K562 (cell line): ENCODE measurements around the gene ZNF559. TPM values are rescaled to one million over a fixed set of nuclear protein-coding genes. Genes with fewer than 3 reads are reported as not detected.
"Not testable (repeated sequence)": the region's sequence is repeated elsewhere in the genome, so short reads cannot be mapped to it uniquely, and the experiment has no call there.

ENCODE experiments used
- ATAC-seq: fragments of 200-7000 bp; cut with Tn5 transposase; 3 replicates; pipeline ENCODE4 v1.9.1; 2020; ENCODE audit warnings: moderate library complexity
- BruUV-seq: library from RNA; stranded (reverse); fragments of 400-500 nt; replicated peaks from 2 replicates; lab custom pipeline; 2021; lab: Mats Ljungman, UMichigan
- CTCF ChIA-PET: fragments of 300-600 bp; formaldehyde crosslinking; extraction: SDS; loops from one replicate; lab custom pipeline; 2021; ENCODE audit warnings: low intra/inter-chr PET ratio; lab: Yijun Ruan, JAX
- POLR2A ChIA-PET: fragments of 300-600, 350-650 bp; sonication (Branson Sonifier 250); formaldehyde crosslinking; extraction: SDS; loops from one replicate; lab custom pipeline; 2021; ENCODE audit warnings: antibody characterized with exemption, inconsistent platforms; lab: Yijun Ruan, JAX
- DNase-seq, 4 experiments: peaks; one replicate each; pipeline versions ENCODE4 v3.0.0 to v3.0.0-alpha.2; 2011 to 2018; ENCODE audit warnings: low spot score in 3 of 4, mixed read lengths in 3 of 4; ENCODE audit errors: extremely low read depth in 1 of 4
- FAIRE-seq: peaks from 2 replicates; lab custom pipeline; 2011; peaks lifted over from hg19 to GRCh38; lab: Jason Lieb, UNC
- H2AFZ ChIP-seq: 2 replicates; pipeline ENCODE4 v1.6.0; 2011; ENCODE audit warnings: low read depth, low read length, control low read depth, inconsistent platforms
- H3K27ac ChIP-seq: fragments of 200-600 bp; 3 replicates; pipeline ENCODE4 v1.8.0; 2011; ENCODE audit warnings: low read depth, mild to moderate bottlenecking, control low read depth, inconsistent platforms, low read length, moderate library complexity, mixed read lengths; ENCODE audit errors: extremely low read depth
- H3K27me3 ChIP-seq, 2 experiments: fragments of 300-600 bp in 1 of 2; 2 replicates in 1 of 2; 3 replicates in 1 of 2; pipeline versions ENCODE4 v1.6.0 to v1.8.0; 2011; ENCODE audit warnings: inconsistent platforms in 2 of 2, low read length in 2 of 2, mild to moderate bottlenecking in 1 of 2, mixed read lengths in 1 of 2, moderate library complexity in 1 of 2; ENCODE audit not compliant: control insufficient read depth in 2 of 2, insufficient read depth in 2 of 2
- H3K36me3 ChIP-seq: fragments of 300-600 bp; 3 replicates; pipeline ENCODE4 v1.8.0; 2011; ENCODE audit warnings: mild to moderate bottlenecking, low read length, inconsistent platforms; ENCODE audit not compliant: control insufficient read depth, insufficient read depth
- H3K4me1 ChIP-seq, 2 experiments: fragments of 200-600 bp in 1 of 2; replicated peaks in 1 of 2; 2 replicates in 1 of 2; 3 replicates in 1 of 2; pipeline versions ENCODE4 v1.5.1 to v1.8.0; 2011; ENCODE audit warnings: inconsistent platforms in 2 of 2, low read length in 2 of 2, mild to moderate bottlenecking in 1 of 2, mixed read lengths in 1 of 2, moderate library complexity in 1 of 2; ENCODE audit not compliant: control insufficient read depth in 2 of 2, insufficient read depth in 2 of 2
- H3K4me2 ChIP-seq: 2 replicates; pipeline ENCODE4 v1.6.1; 2011; ENCODE audit warnings: low read length, control low read depth, inconsistent platforms, mixed read lengths; ENCODE audit not compliant: insufficient read depth
- H3K4me3 ChIP-seq: fragments of 200-600 bp; sonication (generic), shearing (Covaris generic); 2 replicates; pipeline ENCODE4 v1.5.1; 2016; ENCODE audit warnings: control low read depth, inconsistent platforms
- H3K79me2 ChIP-seq: fragments of 200-600 bp; 3 replicates; pipeline ENCODE4 v1.8.0; 2011; ENCODE audit warnings: low read length, inconsistent platforms; ENCODE audit not compliant: control insufficient read depth, insufficient read depth
- H3K9ac ChIP-seq, 2 experiments: 2 replicates each; pipeline versions ENCODE4 v1.6.0 to v1.6.1; 2011; ENCODE audit warnings: low read depth in 2 of 2, low read length in 2 of 2, control low read depth in 1 of 2, inconsistent platforms in 1 of 2, mild to moderate bottlenecking in 1 of 2, mixed read lengths in 1 of 2; ENCODE audit not compliant: insufficient read depth in 1 of 2
- H3K9me1 ChIP-seq: one replicate; pipeline ENCODE4 v1.6.0; 2011; ENCODE audit warnings: inconsistent platforms, mild to moderate bottlenecking, low read length, moderate library complexity; ENCODE audit not compliant: control insufficient read depth, insufficient read depth
- H3K9me3 ChIP-seq: replicated peaks from 2 replicates; pipeline ENCODE4 v1.5.1; 2011; ENCODE audit warnings: low read depth, low read length, inconsistent platforms; ENCODE audit not compliant: control insufficient read depth, insufficient read depth
- H4K20me1 ChIP-seq: replicated peaks from 2 replicates; pipeline ENCODE4 v1.6.1; 2011; ENCODE audit warnings: low read length, inconsistent platforms, mixed read lengths; ENCODE audit not compliant: control insufficient read depth, insufficient read depth
- CTBP1 ChIP-seq: fragments of 450-650 bp; IDR thresholded peaks from 2 replicates; pipeline ENCODE4 v1.6.1; 2016; ENCODE audit warnings: borderline replicate concordance
- DPF2 ChIP-seq: fragments of 450-650 bp; IDR thresholded peaks from 2 replicates; pipeline ENCODE4 v1.6.1; 2016
- EP300 ChIP-seq: IDR thresholded peaks from 2 replicates; pipeline ENCODE4 v1.6.1; 2012; ENCODE audit warnings: low read length, improper control_type of control experiment
- EWSR1 ChIP-seq: fragments of 450-650 bp; IDR thresholded peaks from 2 replicates; pipeline ENCODE4 v1.6.1; 2018; ENCODE audit warnings: borderline replicate concordance, mild to moderate bottlenecking, low read depth, moderate library complexity; ENCODE audit not compliant: partially characterized antibody
- KDM2B ChIP-seq: fragments of 250-450 bp; sonication (Bioruptor Pico); IDR thresholded peaks from 2 replicates; pipeline ENCODE4 v1.8.0; 2021; ENCODE audit warnings: mild to moderate bottlenecking, moderate library complexity
- RBFOX2 ChIP-seq: fragments of 200-400 bp; formaldehyde crosslinking; IDR thresholded peaks from 2 replicates; pipeline ENCODE4 v1.6.1; 2017; ENCODE audit warnings: low read depth, mild to moderate bottlenecking, low read length, moderate library complexity
- SP1 ChIP-seq: sonication (generic); formaldehyde crosslinking; IDR thresholded peaks from 2 replicates; pipeline ENCODE4 v1.8.1; 2022; ENCODE audit warnings: mild to moderate bottlenecking, missing genetic modification reagents
- TRIM28 ChIP-seq: fragments of 450-650 bp; IDR thresholded peaks from 2 replicates; pipeline ENCODE4 v1.6.1; 2017
- ZNF431 ChIP-seq: sonication (generic); formaldehyde crosslinking; IDR thresholded peaks from 2 replicates; pipeline ENCODE4 v1.8.0; 2022; ENCODE audit warnings: mild to moderate bottlenecking, missing genetic modification reagents
- ZNF561 ChIP-seq: fragments of 450-650 bp; formaldehyde crosslinking; conservative IDR thresholded peaks from 2 replicates; pipeline ENCODE4 v1.4.0; 2020; ENCODE audit warnings: mild to moderate bottlenecking, moderate library complexity
- ZNF717 ChIP-seq: fragments of 250-450 bp; sonication (Bioruptor Pico); IDR thresholded peaks from 2 replicates; pipeline ENCODE4 v1.5.0; 2021
- ZNF764 ChIP-seq: fragments of 250-450 bp; sonication (Bioruptor Pico); IDR thresholded peaks from 2 replicates; pipeline ENCODE4 v1.4.0; 2020; ENCODE audit warnings: low read depth, mild to moderate bottlenecking, moderate library complexity
- WGBS: fragments of 100-300 bp; shearing (Covaris generic); methylation state at CpG from one replicate; pipeline ENCODE4 v1.1.6; 2016; ENCODE audit warnings: low coverage, mixed read lengths; ENCODE audit not compliant: insufficient coverage; ENCODE audit errors: missing lambda C conversion rate; 5-methylcytosine and 5-hydroxymethylcytosine counted together
- in situ Hi-C: fragments of 300-500 bp; cut with MboI; formaldehyde crosslinking; loops from 4 replicates; pipeline ENCODE4 v1.15.0; 2018; ENCODE audit warnings: inconsistent platforms, mixed read lengths
- intact Hi-C: fragments of 100-400 bp; cut with micrococcal nuclease; formaldehyde crosslinking; loops from 2 replicates; pipeline ENCODE4 v1.14.2; 2022
- polyA plus RNA-seq, 8 experiments: library from polyadenylated mRNA; depleted of rRNA in 4 of 8; stranded (reverse) in 5 of 8; unstranded in 3 of 8; fragments of >200 nt; fragmentation: Nextera tagmentation in 2 of 8; fragmentation: Illumina TruSeq in 1 of 8; extraction: Ambion mirVana in 2 of 8; extraction: Trizol in 1 of 8; gene quantifications; 2 replicates each; pipeline versions ENCODE4 v1.2.1 to v1.2.3, GENCODE V29; 2011 to 2014; ENCODE audit warnings: inconsistent platforms in 1 of 8, missing spikeins in 1 of 8
- total RNA-seq, 7 experiments: library from RNA; depleted of rRNA in 6 of 7; stranded (reverse); fragments of >200 nt in 6 of 7; fragmentation: Illumina TruSeq in 2 of 7; extraction: Trizol in 2 of 7; gene quantifications; 2 replicates each; pipeline versions ENCODE4 v1.2.1 to v1.2.3, GENCODE V29; 2011 to 2021; ENCODE audit warnings: low replicate concordance in 1 of 7

Gene ZNF559
- total and polyA plus RNA-seq, 9 of the 15 experiments (the other 6 are each of a cell fraction or from before 2014, with no cell fraction given) = 4.0 to 21.5 (median 11.5) TPM

DNA sequence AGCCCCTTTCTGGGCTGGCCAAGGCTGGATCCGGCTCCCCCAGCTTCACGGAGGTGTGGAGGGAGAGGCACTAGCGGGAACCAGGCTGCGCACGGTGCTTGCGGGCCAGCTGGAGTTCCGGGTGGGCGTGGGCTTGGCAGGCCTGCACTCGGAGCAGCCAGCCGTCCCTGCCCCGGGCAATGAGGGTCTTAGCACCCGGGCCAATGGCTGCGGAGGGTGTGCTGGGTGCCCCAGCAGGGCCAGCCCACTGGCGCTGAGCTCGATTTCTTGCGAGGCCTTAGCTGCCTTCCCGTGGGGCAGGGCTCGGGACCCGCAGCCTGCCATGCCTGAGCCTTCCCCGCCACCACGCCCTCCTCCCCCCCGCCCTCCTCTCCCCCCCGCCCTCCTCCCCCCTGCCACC, 2.6 kb upstream of the ZNF559 start:
- no peak for FAIRE-seq
- in situ Hi-C loops = no loop called here
- WGBS = 32% methylated on average over 7 of the region's 23 CpGs
- Histone ChIP-seq H4K20me1 (no peaks in the 10 kb centered on the region), H3K9me3 (0 out of 2 replicates have a peak, but pooled peaks cover 4% of the 10 kb centered on the region), H2AFZ (no peak overlapping the region), H3K9me1 (no peaks in the 10 kb centered on the region), H3K27me3 (no peaks in the 10 kb centered on the region), H3K27ac (no peak overlapping the region), H3K79me2 (peaks cover 8% of the 10 kb centered on the region; the same call in 2 of the 3 replicates), H3K4me2 (no peak overlapping the region), H3K9ac (no peak overlapping the region), H3K4me1 (peaks cover 0 to 10% of the 10 kb centered on the region in 2 experiments; a peak in 2 of 5 replicates), H3K4me3 (no peak overlapping the region), H3K36me3 (no peaks in the 10 kb centered on the region)
- TF ChIP-seq RBFOX2 (no peak), EP300 (no peak), SP1 (no peak), ZNF717 (CRISPR knock-in tag) (no peak), DPF2 (no peak), TRIM28 (no peak), ZNF431 (CRISPR knock-in tag) (no peak), EWSR1 (no peak), ZNF561 (no peak), ZNF764 (no peak), KDM2B (CRISPR knock-in tag) (no peak), CTBP1 (no peak)
- intact Hi-C loops = no loop called here
- BruUV-seq = no TSS peak
- POLR2A ChIA-PET = no interaction called here
- no peak for ATAC-seq
- CTCF ChIA-PET = no interaction called here
- no peak for DNase-seq

DNA sequence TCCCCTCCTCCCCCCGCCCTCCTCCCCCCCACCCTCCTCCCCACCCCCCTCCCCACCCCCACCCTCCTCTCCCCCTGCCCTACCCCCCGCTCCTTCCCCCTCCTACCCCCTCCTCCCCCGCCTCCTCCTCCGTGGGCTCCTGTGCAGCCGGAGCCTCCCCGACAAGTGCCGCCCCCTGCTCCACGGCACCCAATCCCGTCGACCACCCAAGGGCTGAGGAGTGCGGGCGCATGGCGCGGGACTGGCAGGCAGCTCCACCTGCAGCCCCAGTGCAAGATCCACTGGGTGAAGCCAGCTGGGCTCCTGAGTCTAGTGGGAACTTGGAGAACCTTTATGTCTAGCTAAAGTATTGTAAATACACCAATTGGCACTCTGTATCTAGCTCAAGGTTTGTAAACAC, 2.2 kb upstream of the ZNF559 start:
- 72% methylated on average over 7 of the region's 14 CpGs for WGBS
- H3K9ac ChIP-seq, H3K4me1 ChIP-seq, POLR2A ChIA-PET, in situ Hi-C loops, H3K79me2 ChIP-seq, intact Hi-C loops, H3K9me3 ChIP-seq, CTCF ChIA-PET, H3K27ac ChIP-seq, DNase-seq, FAIRE-seq, H3K36me3 ChIP-seq, ATAC-seq, H3K4me2 ChIP-seq, H3K4me3 ChIP-seq, H3K9me1 ChIP-seq, H4K20me1 ChIP-seq, BruUV-seq, H2AFZ ChIP-seq, H3K27me3 ChIP-seq: not testable (repeated sequence)

DNA sequence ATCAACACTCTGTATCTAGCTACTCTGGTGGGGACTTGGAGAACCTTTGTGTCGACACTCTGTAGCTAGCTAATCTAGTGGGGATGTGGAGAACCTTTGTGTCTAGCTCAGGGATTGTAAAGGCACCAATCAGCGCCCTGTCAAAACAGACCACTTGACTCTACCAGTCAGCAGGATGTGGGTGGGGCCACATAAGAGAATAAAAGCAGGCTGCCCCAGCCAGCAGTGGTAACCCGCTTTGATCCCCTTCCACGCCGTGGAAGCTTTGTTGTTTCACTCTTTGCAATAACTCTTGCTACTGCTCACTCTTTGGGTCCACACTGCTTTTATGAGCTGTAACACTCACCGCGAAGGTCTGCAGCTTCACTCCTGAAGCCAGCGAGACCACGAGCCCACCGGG, 1.8 kb upstream of the ZNF559 start:
- H4K20me1 ChIP-seq, ATAC-seq, BruUV-seq, H3K9me3 ChIP-seq, H3K27me3 ChIP-seq, CTCF ChIA-PET, intact Hi-C loops, H2AFZ ChIP-seq, DNase-seq, H3K4me1 ChIP-seq, H3K9ac ChIP-seq, H3K4me2 ChIP-seq, H3K36me3 ChIP-seq, H3K79me2 ChIP-seq, H3K27ac ChIP-seq, POLR2A ChIA-PET, FAIRE-seq, H3K4me3 ChIP-seq, in situ Hi-C loops, H3K9me1 ChIP-seq: not testable (repeated sequence)
- 43% methylated on average over 6 of the region's 10 CpGs for WGBS
